Measurements from ENCODE around the gene CCL26.
"Not testable (repeated sequence)": the region's sequence is repeated elsewhere in the genome, so short reads cannot be mapped to it uniquely, and the experiment has no call there.

CCL26 gene

GRCh38 chr7:75772081-75773077, at the start of gene CCL26:
TSS of gene CCL26 (minus strand) at chr7:75772211. CDS start at chr7:75772176, 35 bp downstream.
- no peak for DNase-seq

DNA sequence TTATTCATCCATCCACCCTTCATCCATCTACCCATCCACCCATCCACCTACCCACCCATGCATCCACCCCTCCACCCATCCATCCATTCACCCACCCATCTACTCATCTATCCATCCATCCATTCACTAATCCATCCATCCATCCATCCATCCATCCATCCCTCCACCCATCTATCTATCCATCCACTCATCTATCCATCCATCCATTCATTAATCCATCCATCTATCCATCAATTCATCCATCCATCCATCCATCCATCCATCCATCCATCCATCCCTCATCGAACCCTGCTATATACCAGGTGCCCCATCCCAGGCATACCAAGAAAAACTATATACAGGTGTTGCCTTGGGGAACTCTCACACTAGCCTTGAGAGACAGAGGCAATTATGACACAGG, 48.7 kb upstream of the CCL26 start:
- no peak for DNase-seq

DNA sequence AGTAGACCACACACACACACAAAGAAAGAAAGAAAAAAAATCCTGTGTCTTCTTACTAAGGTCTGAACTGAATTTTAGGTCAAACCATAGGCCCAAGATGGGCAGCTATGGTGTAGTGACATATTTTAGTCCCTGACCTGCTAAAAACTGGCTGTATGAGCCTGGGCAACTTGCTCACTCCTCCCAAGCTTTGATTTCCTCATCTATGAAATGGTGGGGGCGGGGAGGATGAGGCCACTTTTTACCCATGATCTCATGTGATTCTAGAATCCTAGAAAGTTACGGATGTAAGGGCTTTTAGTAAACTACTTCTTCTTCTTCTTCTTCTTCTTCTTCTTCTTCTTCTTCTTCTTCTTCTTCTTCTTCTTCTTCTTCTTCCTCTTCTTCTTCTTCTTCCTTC, 47.7 kb upstream of the CCL26 start:
- no peak for DNase-seq

DNA sequence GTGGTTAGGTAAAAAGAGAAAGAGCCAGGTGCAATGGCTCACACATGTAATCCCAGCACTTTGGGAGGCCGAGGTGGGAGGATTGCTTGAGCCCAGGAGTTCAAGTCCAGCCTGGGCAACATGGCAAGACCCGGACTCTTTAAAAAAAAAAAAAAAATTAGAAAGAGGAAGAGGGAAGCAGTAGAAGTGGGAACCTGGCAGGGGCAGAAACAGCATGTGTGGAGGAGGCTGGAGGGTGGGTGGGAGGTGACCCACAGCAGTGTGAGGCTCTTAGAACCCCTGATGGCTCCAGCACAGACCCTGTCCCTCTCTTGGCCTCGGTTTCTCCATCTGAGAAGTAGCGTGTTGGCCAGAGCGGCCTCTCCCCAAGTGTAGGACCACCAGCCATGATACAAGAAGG, 46.5 kb upstream of the CCL26 start:
- no peak for DNase-seq

DNA sequence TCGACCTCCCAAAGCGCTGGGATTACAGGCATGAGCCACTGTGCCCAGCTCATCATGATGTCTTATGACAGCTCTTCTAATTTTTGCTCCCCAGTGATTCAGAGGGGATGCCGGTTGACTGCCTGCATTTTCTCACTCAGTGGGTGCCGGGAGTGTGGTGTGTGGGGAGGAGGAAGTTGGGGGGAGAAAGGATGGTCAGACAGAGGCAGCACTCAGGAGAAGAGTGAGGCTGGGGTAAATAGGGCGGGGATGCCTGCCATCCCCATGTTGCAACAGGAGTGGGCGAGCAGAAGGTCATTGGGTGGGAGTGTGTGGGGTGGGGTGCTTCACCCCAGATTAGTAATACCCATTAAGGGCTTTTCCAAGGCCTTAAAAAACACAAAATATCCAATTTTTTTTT, 45.1 kb upstream of the CCL26 start:
- no peak for DNase-seq

DNA sequence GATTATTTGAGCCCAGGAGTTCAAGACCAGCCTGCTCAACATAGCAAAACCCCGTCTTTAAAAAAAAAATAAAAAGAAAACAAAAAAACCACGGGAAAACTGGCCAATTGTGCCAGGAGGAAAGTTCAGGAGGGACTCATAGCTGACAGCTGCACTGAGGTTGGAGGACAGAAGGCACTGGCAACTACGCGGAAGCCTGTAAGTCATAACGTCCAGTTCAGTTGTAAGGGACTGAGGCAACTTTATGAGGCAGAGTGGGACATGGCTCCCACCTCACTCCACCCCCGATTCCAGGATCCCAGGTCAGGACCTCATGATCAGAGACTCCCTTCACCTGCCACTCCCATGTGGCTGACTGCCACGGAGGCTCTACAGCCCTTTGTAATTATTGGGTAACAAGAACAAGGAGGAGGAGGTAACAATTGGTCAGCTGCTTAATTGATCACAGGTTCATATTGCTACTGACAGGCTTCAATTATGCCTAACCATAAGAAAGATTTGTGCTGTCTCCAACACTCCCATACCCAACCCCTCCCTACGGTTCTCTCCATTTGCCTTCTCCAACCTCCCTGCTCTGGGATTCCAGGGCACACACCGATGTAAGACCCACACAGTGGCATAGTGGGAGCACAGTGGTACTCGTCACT, 43.5 kb upstream of the CCL26 start:
- DNase-seq = no peak

DNA sequence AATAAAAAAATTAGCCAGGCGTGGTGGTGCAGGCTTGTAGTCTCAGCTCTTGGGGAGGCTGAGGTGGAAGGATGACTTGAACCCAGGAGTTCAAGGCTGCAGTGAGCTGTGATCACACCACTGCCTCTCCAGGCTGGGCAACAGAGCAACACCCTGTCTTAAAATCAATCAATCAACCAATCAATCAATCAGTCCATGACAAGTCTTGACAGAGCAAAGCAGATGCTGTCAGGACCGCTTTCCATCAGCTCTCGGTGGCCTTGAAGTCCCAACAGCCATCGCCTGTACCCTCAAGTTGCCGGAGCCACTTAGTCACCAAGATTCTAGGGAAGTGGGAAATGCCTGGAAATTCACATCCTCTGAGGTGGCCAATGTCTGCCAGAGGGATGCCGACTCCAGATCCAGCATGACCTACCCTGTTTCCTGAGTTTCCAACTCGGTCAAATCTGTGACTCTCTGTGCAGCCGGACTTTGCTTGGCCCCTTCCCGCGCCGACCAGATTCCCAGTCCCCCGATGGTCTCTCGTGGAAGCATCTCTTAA, 42.5 kb upstream of the CCL26 start:
- DNase-seq = no peak

GRCh38 chr7:75813781-75814236, 41.8 kb upstream of the CCL26 start, which contains the start of gene CCL24:
TSS of gene CCL24 (minus strand) at chr7:75813806. CDS start at chr7:75813715, 91 bp downstream.
- DNase-seq = no peak

DNA sequence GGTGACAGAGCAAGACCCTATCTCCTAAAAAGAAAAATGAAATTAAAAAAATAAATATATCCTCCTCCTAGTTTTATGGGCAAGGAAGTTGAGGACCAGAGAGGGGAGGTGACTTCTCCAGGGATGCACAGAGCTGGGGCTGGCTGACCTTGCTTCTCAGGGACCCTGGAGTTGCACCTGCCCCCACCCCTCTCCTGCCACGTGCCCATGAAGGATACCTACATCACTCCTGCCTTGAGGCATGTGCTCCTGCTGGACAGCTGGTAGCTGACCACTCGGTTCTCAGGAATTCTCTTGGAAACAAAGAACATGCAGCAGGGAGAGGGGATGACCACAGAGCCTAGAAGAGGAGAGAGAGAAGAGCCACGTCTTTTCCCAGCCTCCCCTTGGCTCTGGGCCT, 41.1 kb upstream of the CCL26 start:
- no peak for DNase-seq

GRCh38 chr7:75811894-75812678, 40.1 kb upstream of the CCL26 start:
- DNase-seq = no peak

DNA sequence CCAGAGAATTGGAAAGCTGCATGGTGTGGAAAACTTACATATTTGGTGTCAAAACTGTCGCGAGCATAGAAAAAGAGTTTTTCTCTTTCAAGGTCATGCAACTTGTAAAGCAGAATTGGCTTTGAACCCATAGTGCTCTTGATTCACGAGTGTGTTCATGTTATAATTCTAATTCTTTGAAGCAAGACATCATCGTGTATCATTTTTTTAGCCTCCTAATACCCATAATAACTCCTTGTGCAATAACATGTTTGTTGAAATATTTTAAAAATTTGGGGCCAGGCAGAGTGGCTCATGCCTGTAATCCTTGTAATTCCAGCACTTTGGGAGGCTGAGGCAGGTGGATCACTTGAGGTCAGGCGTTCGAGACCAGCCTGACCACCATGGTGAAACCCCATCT, 37.4 kb upstream of the CCL26 start:
- no peak for DNase-seq

- peak in 1 of 2 experiments; percentile 10 for DNase-seq
These were observed 36.1 kb upstream of the CCL26 start for GRCh38 chr7:75808106-75808505.

DNA sequence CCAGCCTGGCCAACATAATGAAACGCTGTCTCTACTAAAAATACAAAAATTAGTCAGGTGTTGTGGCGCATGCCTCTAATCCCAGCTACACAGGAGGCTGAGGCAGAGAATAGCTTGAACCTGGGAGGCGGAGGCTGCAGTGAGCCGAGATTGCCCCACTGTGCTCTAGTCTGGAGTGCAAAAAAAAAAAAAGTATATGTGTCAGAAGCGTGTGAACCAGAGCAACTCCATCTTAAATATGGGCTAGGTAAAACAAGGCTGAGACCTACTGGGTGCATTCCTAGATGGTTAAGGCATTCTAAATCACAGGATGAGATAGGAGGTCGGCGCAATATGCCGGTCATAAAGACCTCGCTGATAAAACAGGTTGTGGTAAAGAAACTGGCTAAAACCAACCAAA, 35.4 kb upstream of the CCL26 start:
- no peak for DNase-seq

DNA sequence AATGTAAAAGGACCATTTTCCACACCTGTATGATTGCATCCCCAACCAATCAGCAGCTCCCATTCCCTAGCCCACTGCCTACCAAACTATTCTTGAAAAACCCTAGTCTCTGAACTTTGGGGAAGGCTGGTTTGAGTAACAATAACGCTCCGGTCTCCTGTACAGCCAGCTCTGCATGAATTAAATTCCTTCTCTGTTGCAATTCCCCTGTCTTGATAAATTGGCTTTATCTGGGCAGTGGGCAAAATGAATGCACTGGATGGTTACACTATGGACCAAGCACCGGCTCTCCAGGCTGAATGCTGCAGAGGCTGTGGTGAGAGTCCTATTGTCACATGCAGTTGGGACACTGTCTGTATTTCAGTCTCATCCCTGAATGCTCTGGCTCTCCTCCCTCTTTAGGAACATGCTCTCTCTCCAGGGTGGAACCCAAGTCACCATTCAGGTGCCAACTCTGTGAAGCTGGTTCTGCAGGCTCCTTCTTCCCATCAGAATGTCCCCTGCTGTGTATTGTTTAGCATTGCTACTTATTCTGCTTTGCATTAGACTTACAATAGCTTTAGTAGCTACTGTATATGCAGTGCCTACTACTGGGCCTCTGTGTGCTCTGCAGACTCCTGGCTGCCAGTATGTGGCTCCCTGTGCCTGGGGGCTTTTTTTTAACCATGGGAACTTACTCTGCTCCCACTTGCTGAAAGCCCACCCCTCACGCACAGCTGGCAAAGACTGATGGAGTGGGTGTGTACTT, 34.7 kb upstream of the CCL26 start:
- DNase-seq = no peak

- DNase-seq = no peak
These were observed 32.7 kb upstream of the CCL26 start for GRCh38 chr7:75804705-75805104.

- no peak for DNase-seq
These were observed 32.0 kb upstream of the CCL26 start for GRCh38 chr7:75804004-75804403.

DNA sequence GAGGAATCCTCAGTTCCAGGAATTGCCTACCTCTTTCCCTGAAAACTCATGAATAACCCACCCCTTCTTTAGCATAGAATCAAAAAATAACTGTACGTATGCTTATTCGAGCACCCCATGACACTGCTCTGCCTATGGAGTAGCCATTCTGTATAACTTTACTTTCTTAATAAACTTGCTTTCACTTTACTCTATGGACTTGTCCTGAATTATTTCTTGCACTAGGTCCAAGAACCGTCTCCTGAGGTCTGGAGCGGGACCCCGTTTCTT, 30.5 kb upstream of the CCL26 start:
- no peak for DNase-seq

DNA sequence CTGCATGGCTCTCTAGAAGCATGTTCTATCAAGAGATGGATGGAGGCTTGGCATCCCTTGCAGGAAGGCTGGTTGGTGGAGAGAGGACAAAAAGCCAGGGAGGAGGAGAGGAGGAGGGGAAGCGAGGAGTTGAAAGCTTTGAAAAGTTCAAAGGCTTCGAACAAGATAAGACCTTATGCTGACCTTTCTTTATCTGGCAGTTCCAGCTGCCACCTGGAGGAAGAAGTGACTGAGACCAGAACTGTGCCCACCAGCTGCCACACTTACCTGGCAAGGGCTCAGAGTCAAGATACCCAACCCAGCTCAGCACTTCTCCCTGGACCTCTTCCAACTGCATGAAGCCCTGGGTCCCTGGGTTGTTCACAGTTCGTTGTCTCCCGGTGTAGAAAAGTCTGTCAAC, 26.8 kb upstream of the CCL26 start:
- DNase-seq = peak in 1 of 2 experiments; percentile 17

GRCh38 chr7:75796420-75796819, 24.4 kb upstream of the CCL26 start:
- no peak for DNase-seq

GRCh38 chr7:75795831-75796285, 23.8 kb upstream of the CCL26 start:
- DNase-seq = no peak

- DNase-seq = no peak
These were observed 21.7 kb upstream of the CCL26 start for GRCh38 chr7:75793676-75794075.

- not testable (repeated sequence) for DNase-seq
These were observed 20.6 kb upstream of the CCL26 start for GRCh38 chr7:75792567-75792966.
